GM12865 (cell line): ENCODE results near the gene DHRS11.

ENCODE experiments used
- DNase-seq: peaks from one replicate; pipeline ENCODE4 v3.0.0; 2010; ENCODE audit warnings: low read depth
- H3K4me3 ChIP-seq: 2 replicates; pipeline ENCODE4 v1.5.1; 2011; ENCODE audit warnings: mild to moderate bottlenecking, low read depth, low read length, control low read depth
- CTCF ChIP-seq: IDR thresholded peaks from 2 replicates; pipeline ENCODE4 v1.5.1; 2011; ENCODE audit warnings: low read length, control low read depth, low read depth, inconsistent platforms; ENCODE audit not compliant: insufficient read depth; ENCODE audit errors: missing control alignments

DHRS11 gene

GRCh38 chr17:36609498-36609862 is 17.8 kb downstream of the DHRS11 start:
- DNase-seq = no peak
- H3K4me3 ChIP-seq = no peak overlapping the region
- TF ChIP-seq CTCF = no peak

- no peak overlapping the region for H3K4me3 ChIP-seq
- no peak for DNase-seq
- TF ChIP-seq CTCF = no peak
These were observed 18.8 kb downstream of the DHRS11 start for GRCh38 chr17:36610474-36610873.

- no peak overlapping the region for H3K4me3 ChIP-seq
- TF ChIP-seq CTCF = no peak
- no peak for DNase-seq
These were observed 19.8 kb downstream of the DHRS11 start for GRCh38 chr17:36611345-36612072.

GRCh38 chr17:36612323-36612722 is 20.6 kb downstream of the DHRS11 start:
- DNase-seq = no peak
- TF ChIP-seq CTCF = no peak
- no peak overlapping the region for H3K4me3 ChIP-seq

- H3K4me3 ChIP-seq = no peak overlapping the region
- no peak for TF ChIP-seq CTCF
- no peak for DNase-seq
These were observed 21.5 kb downstream of the DHRS11 start for GRCh38 chr17:36613155-36613554.

- H3K4me3 ChIP-seq = no peak overlapping the region
- DNase-seq = no peak
- TF ChIP-seq CTCF = no peak
These were observed 22.4 kb downstream of the DHRS11 start for GRCh38 chr17:36614081-36614480.

GRCh38 chr17:36614933-36615332 is 23.3 kb downstream of the DHRS11 start:
- no peak for DNase-seq
- TF ChIP-seq CTCF = no peak

More at GRCh38 chr17:36614933-36615332, 23.3 kb downstream of the DHRS11 start:
- H3K4me3 ChIP-seq = no peak overlapping the region
